ENCODE measurements around the gene ELOVL6.
"Not testable (repeated sequence)": the region's sequence is repeated elsewhere in the genome, so short reads cannot be mapped to it uniquely, and the experiment has no call there.

ELOVL6 gene

GRCh38 chr4:110046588-110047049 lies 151.8 kb downstream of the ELOVL6 start:
- DNase-seq (ENCODE audit: extremely low spot score, insufficient read length, low read depth) (no peak), FAIRE-seq (no peak)

- DNase-seq (ENCODE audit: extremely low spot score, insufficient read length, low read depth) (no peak), FAIRE-seq (no peak)
Measured at GRCh38 chr4:110042545-110043517, 155.6 kb downstream of the ELOVL6 start.

GRCh38 chr4:110041735-110042134 lies 156.7 kb downstream of the ELOVL6 start:
- DNase-seq (ENCODE audit: extremely low spot score, insufficient read length, low read depth) (no peak), FAIRE-seq (no peak)

- not testable (repeated sequence) for FAIRE-seq
Measured at GRCh38 chr4:110039164-110039563, 159.3 kb downstream of the ELOVL6 start.

GRCh38 chr4:110034026-110034393 lies 164.4 kb downstream of the ELOVL6 start:
- FAIRE-seq, result peak; percentile 84
- peak; percentile 49 for DNase-seq (ENCODE audit: extremely low spot score, insufficient read length, low read depth)

More at GRCh38 chr4:110039164-110039563, 159.3 kb downstream of the ELOVL6 start:
- not testable (repeated sequence) for DNase-seq (ENCODE audit: extremely low spot score, insufficient read length, low read depth)

GRCh38 chr4:110033355-110034025 lies 164.9 kb downstream of the ELOVL6 start:
- no peak for DNase-seq (ENCODE audit: extremely low spot score, insufficient read length, low read depth)
- FAIRE-seq, result no peak

- DNase-seq (ENCODE audit: extremely low spot score, insufficient read length, low read depth), result no peak
Measured at GRCh38 chr4:110032603-110033002, 165.8 kb downstream of the ELOVL6 start.

GRCh38 chr4:110025718-110026117 lies 172.7 kb downstream of the ELOVL6 start:
- no peak for DNase-seq (ENCODE audit: extremely low spot score, insufficient read length, low read depth)
- FAIRE-seq, result no peak

More at GRCh38 chr4:110032603-110033002, 165.8 kb downstream of the ELOVL6 start:
- no peak for FAIRE-seq

- FAIRE-seq, result no peak
- no peak for DNase-seq (ENCODE audit: extremely low spot score, insufficient read length, low read depth)
Measured at GRCh38 chr4:110025056-110025455, 173.4 kb downstream of the ELOVL6 start.

- DNase-seq (ENCODE audit: extremely low spot score, insufficient read length, low read depth) (no peak), FAIRE-seq (no peak)
Measured at GRCh38 chr4:110022457-110022856, 176.0 kb downstream of the ELOVL6 start.

GRCh38 chr4:110020646-110021443 lies 177.6 kb downstream of the ELOVL6 start:
- no peak for FAIRE-seq
- DNase-seq (ENCODE audit: extremely low spot score, insufficient read length, low read depth), result no peak

GRCh38 chr4:110020139-110020538 lies 178.3 kb downstream of the ELOVL6 start:
- FAIRE-seq, result no peak
- DNase-seq (ENCODE audit: extremely low spot score, insufficient read length, low read depth), result no peak

- FAIRE-seq (no peak), DNase-seq (ENCODE audit: extremely low spot score, insufficient read length, low read depth) (no peak)
Measured at GRCh38 chr4:110019153-110019552, 179.3 kb downstream of the ELOVL6 start.

- FAIRE-seq (no peak), DNase-seq (ENCODE audit: extremely low spot score, insufficient read length, low read depth) (no peak)
Measured at GRCh38 chr4:110014233-110014632, 184.2 kb downstream of the ELOVL6 start.

- no peak for DNase-seq (ENCODE audit: extremely low spot score, insufficient read length, low read depth)
- no peak for FAIRE-seq
Measured at GRCh38 chr4:110012917-110013316, 185.5 kb downstream of the ELOVL6 start.

- DNase-seq (ENCODE audit: extremely low spot score, insufficient read length, low read depth) (no peak), FAIRE-seq (no peak)
Measured at GRCh38 chr4:110010797-110011196, 187.6 kb downstream of the ELOVL6 start.

- no peak for FAIRE-seq
- DNase-seq (ENCODE audit: extremely low spot score, insufficient read length, low read depth), result no peak
Measured at GRCh38 chr4:110009550-110009949, 188.9 kb downstream of the ELOVL6 start.

- DNase-seq (ENCODE audit: extremely low spot score, insufficient read length, low read depth) (no peak), FAIRE-seq (no peak)
Measured at GRCh38 chr4:110008540-110008939, 189.9 kb downstream of the ELOVL6 start.

- DNase-seq (ENCODE audit: extremely low spot score, insufficient read length, low read depth) (no peak), FAIRE-seq (peak; percentile 31)
Measured at GRCh38 chr4:110007217-110007616, 191.2 kb downstream of the ELOVL6 start.

GRCh38 chr4:110005461-110006056 lies 192.9 kb downstream of the ELOVL6 start:
- DNase-seq (ENCODE audit: extremely low spot score, insufficient read length, low read depth), result peak; percentile 43
- FAIRE-seq, result peak; percentile 90
